Amniotic epithelial cell (primary cell): ENCODE measurements around the gene TDRD7.

Source experiments
- DNase-seq: peaks from one replicate; pipeline ENCODE4 v3.0.0-alpha.2; 2010; ENCODE audit warnings: low read depth

The TDRD7 gene, protein sequence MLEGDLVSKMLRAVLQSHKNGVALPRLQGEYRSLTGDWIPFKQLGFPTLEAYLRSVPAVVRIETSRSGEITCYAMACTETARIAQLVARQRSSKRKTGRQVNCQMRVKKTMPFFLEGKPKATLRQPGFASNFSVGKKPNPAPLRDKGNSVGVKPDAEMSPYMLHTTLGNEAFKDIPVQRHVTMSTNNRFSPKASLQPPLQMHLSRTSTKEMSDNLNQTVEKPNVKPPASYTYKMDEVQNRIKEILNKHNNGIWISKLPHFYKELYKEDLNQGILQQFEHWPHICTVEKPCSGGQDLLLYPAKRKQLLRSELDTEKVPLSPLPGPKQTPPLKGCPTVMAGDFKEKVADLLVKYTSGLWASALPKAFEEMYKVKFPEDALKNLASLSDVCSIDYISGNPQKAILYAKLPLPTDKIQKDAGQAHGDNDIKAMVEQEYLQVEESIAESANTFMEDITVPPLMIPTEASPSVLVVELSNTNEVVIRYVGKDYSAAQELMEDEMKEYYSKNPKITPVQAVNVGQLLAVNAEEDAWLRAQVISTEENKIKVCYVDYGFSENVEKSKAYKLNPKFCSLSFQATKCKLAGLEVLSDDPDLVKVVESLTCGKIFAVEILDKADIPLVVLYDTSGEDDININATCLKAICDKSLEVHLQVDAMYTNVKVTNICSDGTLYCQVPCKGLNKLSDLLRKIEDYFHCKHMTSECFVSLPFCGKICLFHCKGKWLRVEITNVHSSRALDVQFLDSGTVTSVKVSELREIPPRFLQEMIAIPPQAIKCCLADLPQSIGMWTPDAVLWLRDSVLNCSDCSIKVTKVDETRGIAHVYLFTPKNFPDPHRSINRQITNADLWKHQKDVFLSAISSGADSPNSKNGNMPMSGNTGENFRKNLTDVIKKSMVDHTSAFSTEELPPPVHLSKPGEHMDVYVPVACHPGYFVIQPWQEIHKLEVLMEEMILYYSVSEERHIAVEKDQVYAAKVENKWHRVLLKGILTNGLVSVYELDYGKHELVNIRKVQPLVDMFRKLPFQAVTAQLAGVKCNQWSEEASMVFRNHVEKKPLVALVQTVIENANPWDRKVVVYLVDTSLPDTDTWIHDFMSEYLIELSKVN

GRCh38 chr9:97411789-97412625 lies at the start of gene TDRD7:
TSS of gene TDRD7 (plus strand) at chr9:97412096. CDS start at chr9:97428466, 16,370 bp downstream.
- peak; percentile 63 for DNase-seq

GRCh38 chr9:97362777-97363545 lies 48.9 kb upstream of the TDRD7 start:
- DNase-seq, result no peak

DNA sequence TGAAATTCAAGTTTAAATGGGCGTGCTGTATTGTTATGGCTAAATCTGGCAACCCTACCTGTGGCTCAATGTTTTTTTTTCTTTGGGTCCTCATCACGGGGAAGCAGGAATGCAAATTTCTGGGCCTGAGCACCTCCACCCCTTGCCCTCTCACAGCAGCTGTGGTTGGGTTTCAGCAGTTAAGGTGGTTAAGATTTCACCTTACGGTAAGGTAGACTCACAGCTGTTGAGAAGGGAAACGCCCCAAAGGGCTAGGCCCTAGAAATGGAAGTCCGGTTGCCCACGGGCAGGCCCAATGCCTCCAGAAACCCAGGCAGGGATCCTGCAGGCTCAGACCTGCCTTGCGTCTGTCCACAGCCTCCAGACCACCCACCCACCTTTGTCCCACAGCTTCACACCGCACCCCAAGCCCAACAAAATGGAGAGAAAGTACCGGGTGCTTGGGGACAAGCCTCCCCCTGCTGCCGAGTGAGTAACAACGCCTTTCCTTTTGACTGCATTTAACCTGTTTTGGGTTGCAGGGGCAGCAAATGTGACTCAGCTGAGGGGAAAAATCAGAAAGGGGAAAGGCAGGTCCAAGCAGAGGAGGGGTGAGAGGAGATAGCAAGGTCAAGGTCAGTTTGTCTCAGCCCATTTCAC lies 48.1 kb upstream of the TDRD7 start:
- DNase-seq, result no peak

DNA sequence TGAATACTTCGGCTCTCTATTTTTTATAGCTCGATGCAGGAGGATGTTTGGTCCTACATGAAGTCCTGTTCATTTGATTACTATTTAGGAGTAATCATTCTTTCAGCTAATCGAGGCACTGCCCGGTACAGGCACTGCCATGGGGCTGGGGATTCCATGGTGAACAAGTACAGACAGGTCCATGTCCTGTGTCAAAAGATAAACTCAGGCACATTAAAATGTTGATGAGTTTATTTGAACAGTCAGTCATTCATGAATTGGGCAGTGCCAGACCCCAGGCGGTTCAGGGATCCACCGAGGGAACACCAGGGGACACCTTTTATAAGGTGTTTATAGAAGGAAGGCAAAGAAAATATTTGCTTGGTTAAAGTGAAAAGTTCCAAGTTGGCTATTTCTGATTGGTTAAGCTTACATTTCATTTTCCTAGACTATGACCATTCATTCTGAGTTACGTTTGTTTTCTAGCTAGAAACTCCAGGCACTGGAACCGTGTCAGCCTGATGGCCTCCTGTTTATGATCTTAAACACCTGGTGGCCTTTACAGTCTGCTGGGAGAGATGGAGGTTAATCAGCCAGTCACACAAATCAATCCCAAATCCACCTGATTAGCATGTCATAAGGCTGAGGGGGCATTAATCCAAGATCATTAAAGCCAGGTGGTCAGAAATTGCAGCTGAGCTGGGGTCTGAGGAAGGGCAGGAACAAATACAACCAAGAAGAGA lies 47.0 kb upstream of the TDRD7 start:
- no peak for DNase-seq

DNA sequence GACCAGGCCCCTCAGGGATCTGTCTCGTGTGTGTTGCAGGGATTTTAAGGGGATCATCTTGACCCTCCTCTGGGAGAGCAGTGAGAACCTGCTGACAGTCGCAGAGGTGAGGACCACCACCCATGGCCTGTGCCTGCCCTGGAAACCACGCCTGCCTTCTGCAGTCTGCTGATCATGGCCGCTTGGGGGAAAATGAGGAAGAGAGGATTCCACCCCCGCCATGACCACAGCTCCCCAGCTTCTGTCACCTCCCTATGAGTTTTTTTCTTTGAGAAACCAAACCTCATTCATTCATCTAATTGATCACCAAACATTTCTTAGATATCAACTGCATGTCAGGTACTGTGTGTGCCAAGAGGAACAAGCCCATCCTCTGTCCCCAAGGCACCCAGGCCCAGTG lies 46.3 kb upstream of the TDRD7 start:
- no peak for DNase-seq

DNA sequence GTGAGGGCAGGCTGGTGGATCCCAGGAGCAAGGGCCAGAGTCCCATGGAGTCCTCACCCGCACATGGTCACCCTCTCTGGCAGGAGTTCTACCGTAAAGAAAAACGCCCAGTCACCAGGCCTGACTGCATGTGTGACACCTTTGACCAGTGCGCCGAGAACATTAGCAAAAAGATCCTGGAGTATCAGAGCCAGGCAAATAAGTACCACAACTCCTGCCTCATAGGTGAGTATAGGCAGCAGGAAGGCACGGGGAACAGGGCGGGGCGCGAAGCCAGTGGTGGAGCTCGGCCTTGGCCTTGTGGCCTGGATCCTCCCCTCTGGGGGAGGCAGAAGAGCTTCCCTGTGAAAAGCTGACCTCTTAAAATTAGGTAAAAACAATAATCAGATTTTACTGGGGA lies 45.4 kb upstream of the TDRD7 start:
- no peak for DNase-seq

DNA sequence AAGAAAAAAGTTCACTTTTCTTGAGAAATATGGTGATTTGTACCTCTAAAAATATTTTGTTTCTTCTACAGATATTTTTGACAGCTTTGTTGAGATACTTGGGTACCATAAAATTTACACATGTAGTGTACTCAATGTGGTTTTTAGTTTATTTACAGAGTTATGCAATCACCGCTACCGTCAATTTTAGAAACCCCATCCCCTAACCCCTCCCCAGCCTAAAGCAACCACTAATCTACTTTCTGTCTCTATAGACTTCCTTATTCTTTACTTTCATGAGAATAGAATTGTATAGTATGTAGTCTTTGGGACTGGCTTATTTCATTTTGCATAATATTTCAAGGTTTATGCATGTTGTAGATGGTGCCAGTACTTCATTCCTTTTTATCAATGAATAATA lies 45.0 kb upstream of the TDRD7 start:
- DNase-seq, result no peak

- no peak for DNase-seq
These were observed 44.2 kb upstream of the TDRD7 start for GRCh38 chr9:97367729-97368128.

- DNase-seq, result no peak
These were observed 42.9 kb upstream of the TDRD7 start for GRCh38 chr9:97368964-97369363.

GRCh38 chr9:97372580-97372979 lies 39.3 kb upstream of the TDRD7 start:
- DNase-seq, result no peak

DNA sequence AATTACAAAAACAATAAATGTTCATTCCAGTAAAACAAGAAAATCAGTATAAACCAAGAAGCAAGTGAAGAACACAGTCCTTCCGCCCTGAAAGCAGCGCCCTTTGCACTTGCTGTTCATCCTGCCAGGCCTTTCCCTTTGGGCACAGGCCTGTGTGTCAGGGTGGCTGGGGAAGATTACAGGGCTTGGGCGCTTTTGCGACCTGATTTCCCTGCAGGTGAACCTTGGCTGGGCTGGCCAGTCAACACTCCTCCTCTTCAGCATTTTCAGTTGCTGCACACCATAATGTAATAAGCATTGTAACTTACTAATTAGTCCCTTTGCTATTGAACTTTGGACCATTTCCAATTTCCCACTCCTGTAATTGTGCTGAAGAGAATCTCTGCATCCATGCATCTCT lies 38.6 kb upstream of the TDRD7 start:
- DNase-seq, result no peak

DNA sequence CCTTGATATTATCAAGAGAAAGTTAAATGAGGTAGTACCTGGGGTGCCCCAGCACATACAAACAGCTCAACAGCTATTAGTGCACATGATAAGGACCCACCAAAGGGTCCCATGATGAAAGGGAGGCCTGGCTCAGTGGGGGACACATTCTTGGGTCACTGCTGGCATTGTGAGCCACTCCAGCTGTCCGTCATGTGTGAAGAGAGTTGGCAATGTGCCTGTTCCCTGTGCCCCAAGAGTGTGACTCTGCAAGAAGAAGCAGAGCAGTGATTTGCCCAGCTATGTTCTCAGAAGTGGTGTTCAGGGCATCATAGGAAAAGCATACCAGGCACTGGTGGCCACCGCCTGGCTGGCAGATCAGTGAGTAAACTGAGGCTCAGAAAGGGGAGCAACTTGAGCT lies 37.1 kb upstream of the TDRD7 start:
- no peak for DNase-seq

DNA sequence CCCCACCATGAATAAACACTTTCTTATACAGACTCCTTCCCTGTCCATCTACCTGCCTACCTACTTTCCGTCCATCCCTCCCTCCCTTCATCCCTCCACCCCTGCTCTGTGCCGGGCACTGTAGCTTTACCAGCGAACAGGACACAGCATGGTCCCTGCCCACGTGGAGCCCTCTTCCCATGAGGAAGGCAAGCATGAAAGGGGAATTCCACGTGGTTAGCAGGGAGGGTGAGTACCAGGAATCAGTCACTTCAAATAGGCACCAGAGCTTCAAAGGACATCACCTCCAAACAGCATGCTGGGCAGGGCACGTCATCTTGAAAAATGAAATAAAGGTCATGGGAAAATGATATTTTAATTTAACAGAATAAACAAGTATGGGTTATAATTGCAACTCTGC lies 35.0 kb upstream of the TDRD7 start:
- no peak for DNase-seq

GRCh38 chr9:97382099-97382718 lies 29.7 kb upstream of the TDRD7 start:
- DNase-seq, result no peak

DNA sequence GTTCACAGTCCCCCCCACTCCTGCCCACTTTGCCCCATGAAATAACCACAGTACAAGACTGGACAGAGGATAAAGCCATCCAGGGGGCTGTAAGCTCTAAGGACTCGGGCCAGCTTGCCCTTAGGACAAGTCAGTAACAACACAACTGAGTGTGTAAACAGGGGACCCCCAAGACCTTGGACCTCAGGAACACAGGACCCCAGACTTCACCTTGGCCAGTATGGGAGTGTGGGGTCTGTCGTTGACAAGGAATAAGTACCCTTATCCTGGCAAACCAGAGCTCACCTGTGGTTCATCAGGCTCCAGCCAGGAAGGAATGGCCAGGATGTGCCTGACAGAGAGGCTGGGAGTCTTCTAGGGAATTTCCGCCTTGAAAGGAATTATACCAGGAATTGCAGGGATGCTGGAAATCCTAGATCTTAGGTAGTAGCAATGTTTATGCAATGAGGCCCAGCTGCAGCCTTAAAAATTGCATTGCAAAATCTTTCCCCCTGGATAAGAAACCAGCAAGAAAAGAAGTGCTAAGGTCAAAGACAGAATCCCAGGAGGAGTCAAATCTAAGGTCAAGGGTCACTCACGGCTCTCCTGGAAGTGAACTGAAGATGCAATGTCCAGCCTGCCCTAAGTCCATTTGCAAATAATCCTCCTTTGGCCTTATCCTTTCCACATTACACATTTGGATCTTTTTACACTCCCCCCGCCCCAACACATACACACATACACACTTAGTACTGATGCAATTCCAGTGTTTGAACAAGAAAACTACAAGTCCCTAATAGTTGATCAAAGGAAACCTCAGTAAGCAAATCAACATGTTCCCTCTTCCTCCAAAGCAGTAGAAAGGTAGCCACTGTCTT lies 27.3 kb upstream of the TDRD7 start:
- DNase-seq, result no peak

GRCh38 chr9:97385626-97386264 lies 26.2 kb upstream of the TDRD7 start:
- no peak for DNase-seq

DNA sequence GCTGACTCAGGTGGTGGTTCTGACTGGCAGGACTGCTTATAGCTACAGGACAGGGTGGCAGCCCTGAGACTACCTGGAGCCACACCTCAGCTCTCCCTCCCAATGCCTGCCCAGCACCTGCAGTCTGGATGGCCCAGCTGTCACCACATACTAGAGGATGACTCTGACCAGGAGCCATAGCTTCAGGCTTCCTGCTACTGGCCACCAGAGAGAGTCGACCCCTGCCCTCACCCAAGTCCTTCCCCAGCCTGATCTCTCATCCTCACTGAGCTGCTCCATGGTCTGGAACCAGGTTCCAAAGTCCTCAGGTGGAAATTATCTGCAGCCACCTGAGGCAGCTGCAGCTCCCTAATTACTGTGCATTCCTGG lies 25.6 kb upstream of the TDRD7 start:
- no peak for DNase-seq
